GM10266 (cell line): ENCODE results near the gene DEGS1.

Source experiments
- DNase-seq: peaks from one replicate; pipeline ENCODE4 v3.0.0; 2012; ENCODE audit errors: extremely low spot score
- CTCF ChIP-seq: IDR thresholded peaks from 2 replicates; pipeline ENCODE4 v1.5.1; 2012; ENCODE audit warnings: mild to moderate bottlenecking, low read depth; ENCODE audit not compliant: control insufficient read depth, insufficient read depth; ENCODE audit errors: missing control alignments

The DEGS1 gene

GRCh38 chr1:224189561-224189960, 6.5 kb downstream of the DEGS1 start:
- DNase-seq: no peak
- no peak for TF ChIP-seq CTCF

DNA sequence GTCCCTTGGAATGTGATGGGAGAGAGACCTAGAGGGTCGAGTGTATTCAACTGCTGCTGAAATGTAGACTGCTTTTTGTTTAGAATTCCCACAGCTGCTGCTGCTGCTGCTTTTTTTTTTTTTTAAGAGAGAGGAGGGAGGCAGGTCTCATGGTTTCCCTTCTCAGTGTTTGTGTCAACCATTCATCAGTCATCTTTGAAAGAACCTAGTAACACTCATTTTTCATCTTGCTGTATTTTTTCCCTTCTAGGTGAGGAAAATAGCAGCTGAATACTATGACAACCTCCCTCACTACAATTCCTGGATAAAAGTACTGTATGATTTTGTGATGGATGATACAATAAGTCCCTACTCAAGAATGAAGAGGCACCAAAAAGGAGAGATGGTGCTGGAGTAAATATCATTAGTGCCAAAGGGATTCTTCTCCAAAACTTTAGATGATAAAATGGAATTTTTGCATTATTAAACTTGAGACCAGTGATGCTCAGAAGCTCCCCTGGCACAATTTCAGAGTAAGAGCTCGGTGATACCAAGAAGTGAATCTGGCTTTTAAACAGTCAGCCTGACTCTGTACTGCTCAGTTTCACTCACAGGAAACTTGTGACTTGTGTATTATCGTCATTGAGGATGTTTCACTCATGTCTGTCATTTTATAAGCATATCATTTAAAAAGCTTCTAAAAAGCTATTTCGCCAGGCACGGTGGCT, 9.2 kb downstream of the DEGS1 start:
- no peak for TF ChIP-seq CTCF
- DNase-seq: no peak

DNA sequence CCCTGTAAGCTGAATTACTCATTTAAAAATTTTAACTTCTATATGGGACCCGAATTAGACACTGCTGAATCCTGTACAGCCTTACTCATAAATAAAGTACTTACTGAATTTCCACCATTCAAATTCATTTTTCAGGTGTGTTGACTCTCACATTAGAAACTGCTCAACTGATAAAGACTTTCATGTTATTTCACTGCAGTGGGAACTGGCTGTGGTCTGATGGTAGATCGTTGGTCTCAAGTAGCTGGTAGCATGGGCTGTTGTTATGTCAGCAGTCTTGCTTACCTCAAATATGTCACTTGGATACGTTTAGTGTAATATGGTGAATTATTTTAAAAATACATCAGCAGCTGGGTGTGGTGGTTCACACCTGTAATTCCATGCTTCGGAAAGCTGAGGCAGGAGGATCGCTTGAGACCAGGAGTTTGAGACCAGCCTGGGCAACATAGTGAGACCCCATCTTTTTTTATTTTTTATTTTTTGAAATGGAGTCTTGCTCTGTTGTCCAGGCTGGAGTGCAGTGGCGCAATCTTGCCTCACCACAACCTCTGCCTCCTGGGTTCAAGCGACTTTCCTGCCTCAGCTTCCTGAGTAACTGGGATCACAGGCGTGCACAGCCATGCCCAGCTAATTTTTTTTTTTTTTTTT, 10.4 kb downstream of the DEGS1 start:
- no peak for TF ChIP-seq CTCF
- DNase-seq: no peak

GRCh38 chr1:224196813-224197600, 14.0 kb downstream of the DEGS1 start:
- no peak for TF ChIP-seq CTCF
- DNase-seq: no peak

DNA sequence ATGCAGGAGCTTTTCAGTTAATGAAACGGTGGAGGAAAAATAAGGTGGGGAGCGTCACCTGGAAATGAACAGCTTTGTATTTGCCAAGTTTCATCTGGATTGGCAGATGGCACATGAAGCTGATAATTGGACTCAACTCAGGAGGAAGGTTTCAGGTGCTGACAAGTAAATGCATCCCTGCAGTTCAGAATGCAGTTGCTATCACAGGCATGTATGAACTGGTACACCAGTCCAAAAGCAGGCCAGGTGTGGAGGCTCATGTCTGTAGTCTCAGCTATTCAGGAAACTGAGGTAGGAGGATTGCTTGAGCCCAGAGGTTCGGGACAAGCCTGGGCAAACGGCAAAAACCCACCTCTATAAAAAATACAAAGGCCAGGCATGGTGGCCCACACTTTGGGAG, 15.5 kb downstream of the DEGS1 start:
- TF ChIP-seq CTCF: no peak
- DNase-seq: no peak

- no peak for DNase-seq
- no peak for TF ChIP-seq CTCF
Observed at GRCh38 chr1:224199679-224200078, 16.6 kb downstream of the DEGS1 start.
